ENCODE results near the gene AFAP1. TPM values are rescaled to one million over a fixed set of nuclear protein-coding genes. Genes with fewer than 3 reads are reported as not detected.

Gene AFAP1
- total and polyA plus RNA-seq, 2 of the 8 experiments (the other 6 are each of a cell fraction or from before 2014, with no cell fraction given) = 3.6 to 18.2 TPM

DNA sequence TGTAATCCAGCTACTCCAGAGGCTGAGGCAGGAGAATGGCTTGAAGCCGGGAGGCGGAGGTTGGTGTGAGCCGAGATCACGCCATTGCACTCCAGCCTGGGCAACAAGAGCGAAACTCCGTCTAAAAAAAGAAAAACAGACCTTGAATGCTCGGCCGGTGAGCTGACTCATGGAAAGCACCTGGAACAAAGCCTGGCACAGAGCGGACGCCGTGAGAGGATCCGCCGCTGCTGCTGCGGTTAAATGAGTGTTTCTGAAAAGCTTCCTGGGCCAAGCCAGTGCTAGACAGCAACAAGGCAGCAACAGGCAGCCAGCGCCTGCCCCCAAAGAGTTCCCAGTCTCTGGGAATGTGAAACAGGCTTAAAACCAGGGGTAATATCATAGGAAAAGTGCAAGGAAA is 186.4 kb downstream of the AFAP1 start:
- H2BK120ac ChIP-seq (replicated peaks; ENCODE audit: low read depth, low read length) = no peak overlapping the region
- ChIA-PET POLR2A (ENCODE audit: partially characterized antibody) (no interaction called here), CTCF (ENCODE audit: partially characterized antibody) (interaction anchor here (1.6 kb wide), 1 partner anchor 9 kb away, joined by 6 read pairs; no protein-coding TSS in a partner anchor)
- H2BK15ac ChIP-seq (ENCODE audit: low read length) = no peak overlapping the region
- no peak overlapping the region for H3K14ac ChIP-seq (ENCODE audit: insufficient read length)
- no peak overlapping the region for H4K8ac ChIP-seq (ENCODE audit: extremely low read depth, insufficient read depth, low read length)
- H3K18ac ChIP-seq (ENCODE audit: extremely low read depth, low read length) = no peak overlapping the region
- no peaks in the 10 kb centered on the region for H3K79me1 ChIP-seq (ENCODE audit: low read depth, low read length)
- H2AK5ac ChIP-seq (ENCODE audit: low read depth, low read length) = no peak overlapping the region
- no peak overlapping the region for H3K9ac ChIP-seq (replicated peaks in 1 of 4; ENCODE audit: extremely low read depth in 1 of 4, low read depth in 3 of 4, low read length in 3 of 4)
- H2BK20ac ChIP-seq (ENCODE audit: low read length) = no peak overlapping the region
- no peak overlapping the region for H2AFZ ChIP-seq (ENCODE audit: low read length)
- no peak overlapping the region for H2BK5ac ChIP-seq (ENCODE audit: low read depth, low read length)
- H3K9me3 ChIP-seq (ENCODE audit: insufficient read depth in 2 of 2, low read depth in 1 of 2, low read length in 1 of 2) = no peaks in the 10 kb centered on the region
- H2BK12ac ChIP-seq (ENCODE audit: low read depth, low read length) = no peak overlapping the region
- H3K56ac ChIP-seq (replicated peaks; ENCODE audit: insufficient read length, low read depth, low read length) = no peak overlapping the region
- no peaks in the 10 kb centered on the region for H3K4me1 ChIP-seq (replicated peaks in 1 of 4; ENCODE audit: control insufficient read depth in 3 of 4, insufficient read depth in 4 of 4, low read length in 3 of 4)
- H3K36me3 ChIP-seq (ENCODE audit: control insufficient read depth in 2 of 4, insufficient read depth in 4 of 4, low read length in 3 of 4) = no peaks in the 10 kb centered on the region
- H3K4ac ChIP-seq (replicated peaks; ENCODE audit: insufficient read length, low read depth, low read length) = no peak overlapping the region
- no peak overlapping the region for H4K5ac ChIP-seq (ENCODE audit: insufficient read length, low read depth, low read length)
- FAIRE-seq (no peak), DNase-seq (ENCODE audit: low read depth in 1 of 2, low spot score in 2 of 2) (no peak)
- TF ChIP-seq POLR2AphosphoS5 (IDR thresholded peaks at IDR 0.05; ENCODE audit: low read depth, low read length) (no peak), EP300 (IDR thresholded peaks at IDR 0.05; ENCODE audit: borderline replicate concordance in 1 of 2, low read depth in 2 of 2, low read length in 2 of 2) (no peak), RAD21 (IDR thresholded peaks at IDR 0.05 in 1 of 2, conservative IDR thresholded peaks at IDR 0.05 in 1 of 2; ENCODE audit: low read depth in 2 of 2, low read length in 2 of 2) (no peak), RFX5 (IDR thresholded peaks at IDR 0.05; ENCODE audit: borderline replicate concordance, low read depth, low read length) (no peak)
- TF ChIP-seq, protein P1, sequence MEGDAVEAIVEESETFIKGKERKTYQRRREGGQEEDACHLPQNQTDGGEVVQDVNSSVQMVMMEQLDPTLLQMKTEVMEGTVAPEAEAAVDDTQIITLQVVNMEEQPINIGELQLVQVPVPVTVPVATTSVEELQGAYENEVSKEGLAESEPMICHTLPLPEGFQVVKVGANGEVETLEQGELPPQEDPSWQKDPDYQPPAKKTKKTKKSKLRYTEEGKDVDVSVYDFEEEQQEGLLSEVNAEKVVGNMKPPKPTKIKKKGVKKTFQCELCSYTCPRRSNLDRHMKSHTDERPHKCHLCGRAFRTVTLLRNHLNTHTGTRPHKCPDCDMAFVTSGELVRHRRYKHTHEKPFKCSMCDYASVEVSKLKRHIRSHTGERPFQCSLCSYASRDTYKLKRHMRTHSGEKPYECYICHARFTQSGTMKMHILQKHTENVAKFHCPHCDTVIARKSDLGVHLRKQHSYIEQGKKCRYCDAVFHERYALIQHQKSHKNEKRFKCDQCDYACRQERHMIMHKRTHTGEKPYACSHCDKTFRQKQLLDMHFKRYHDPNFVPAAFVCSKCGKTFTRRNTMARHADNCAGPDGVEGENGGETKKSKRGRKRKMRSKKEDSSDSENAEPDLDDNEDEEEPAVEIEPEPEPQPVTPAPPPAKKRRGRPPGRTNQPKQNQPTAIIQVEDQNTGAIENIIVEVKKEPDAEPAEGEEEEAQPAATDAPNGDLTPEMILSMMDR (IDR thresholded peaks at IDR 0.05; ENCODE audit: control extremely low read depth in 1 of 3, insufficient read depth in 1 of 3, low read depth in 1 of 3, low read length in 3 of 3) = no peak
- H4K20me1 ChIP-seq (replicated peaks in 1 of 2; ENCODE audit: control insufficient read depth in 1 of 2, insufficient read depth in 2 of 2, low read length in 2 of 2) = peaks cover 0 to 2% of the 10 kb centered on the region in 2 experiments
- H3K79me2 ChIP-seq (ENCODE audit: control insufficient read depth in 1 of 2, insufficient read depth in 2 of 2, low read length in 2 of 2) = no peaks in the 10 kb centered on the region
- H3K27ac ChIP-seq (ENCODE audit: low read depth, low read length) = no peak overlapping the region
- WGBS, 2 experiments (ENCODE audit: extremely low coverage in 1 of 2, insufficient coverage in 1 of 2, insufficient read length in 1 of 2, insufficient replicate concordance in 2 of 2, low coverage in 1 of 2, low lambda C conversion rate in 2 of 2, missing lambda C conversion rate in 1 of 2) = 99% methylated on average over 13 of the region's 15 CpGs; no CpG with 5 or more reads in 1 of the 2 experiments
- no peak overlapping the region for H3K23ac ChIP-seq (ENCODE audit: insufficient read length)
- no peak overlapping the region for H3K4me3 ChIP-seq (ENCODE audit: extremely low read depth in 1 of 4, insufficient read depth in 2 of 4, low read depth in 3 of 4, low read length in 4 of 4)
- no peak overlapping the region for H4K91ac ChIP-seq (replicated peaks; ENCODE audit: insufficient read length, low read length)
- H3K27me3 ChIP-seq (replicated peaks in 1 of 4; ENCODE audit: control insufficient read depth in 3 of 4, extremely low read depth in 1 of 4, insufficient read depth in 3 of 4, low read length in 3 of 4) = no peaks in the 10 kb centered on the region; a peak in 1 of 7 replicates
- H3K23me2 ChIP-seq (ENCODE audit: low read depth, low read length) = no peaks in the 10 kb centered on the region
- H3K4me2 ChIP-seq (ENCODE audit: insufficient read depth in 1 of 2, low read depth in 2 of 2, low read length in 2 of 2) = no peak overlapping the region

Measured in H1 (cell line).